HCT116 (cell line): Measurements from ENCODE around the gene CCDC81.

Source experiments
- POLR2A ChIP-seq: IDR thresholded peaks from 2 replicates; pipeline ENCODE4 v1.7.0; 2011; ENCODE audit warnings: borderline replicate concordance; ENCODE audit not compliant: insufficient read depth, insufficient read length; ENCODE audit errors: extremely low read depth
- TF ChIP-seq, protein P1 (sequence below), 3 experiments: fragments of 200-600 bp in 1 of 3; sonication (generic) in 1 of 3; IDR thresholded peaks in 2 of 3; conservative IDR thresholded peaks in 1 of 3; 2 replicates each; pipeline ENCODE4 v1.5.1; 2012 to 2017; ENCODE audit warnings: low read depth in 2 of 3, low read length in 2 of 3, antibody characterized with exemption in 1 of 3, borderline replicate concordance in 1 of 3, control low read depth in 1 of 3, mild to moderate bottlenecking in 1 of 3, mixed read lengths in 1 of 3, mixed run types in 1 of 3, moderate library complexity in 1 of 3; ENCODE audit not compliant: insufficient read depth in 1 of 3

DNA sequence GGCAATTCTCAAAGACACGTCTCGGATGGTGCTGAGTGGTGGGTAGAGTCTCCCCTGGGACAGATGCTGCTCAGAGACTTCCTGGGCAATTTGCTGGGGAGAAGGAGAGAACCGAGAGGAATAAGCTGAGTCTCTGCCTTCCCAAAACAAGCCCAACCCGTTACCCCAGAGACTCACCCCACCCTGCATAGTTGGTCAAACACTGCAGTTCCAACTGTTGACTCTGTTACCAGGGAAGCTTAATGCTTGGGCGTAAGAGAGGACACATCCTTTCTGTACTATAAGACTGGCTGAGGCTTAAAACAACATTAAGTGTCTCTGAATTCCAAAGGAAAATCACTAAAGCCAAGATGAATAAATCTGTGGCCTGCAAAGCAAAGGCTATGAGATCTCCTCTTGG lies 68.1 kb downstream of the CCDC81 start:
- no peak for TF ChIP-seq POLR2A
- TF ChIP-seq, protein P1, sequence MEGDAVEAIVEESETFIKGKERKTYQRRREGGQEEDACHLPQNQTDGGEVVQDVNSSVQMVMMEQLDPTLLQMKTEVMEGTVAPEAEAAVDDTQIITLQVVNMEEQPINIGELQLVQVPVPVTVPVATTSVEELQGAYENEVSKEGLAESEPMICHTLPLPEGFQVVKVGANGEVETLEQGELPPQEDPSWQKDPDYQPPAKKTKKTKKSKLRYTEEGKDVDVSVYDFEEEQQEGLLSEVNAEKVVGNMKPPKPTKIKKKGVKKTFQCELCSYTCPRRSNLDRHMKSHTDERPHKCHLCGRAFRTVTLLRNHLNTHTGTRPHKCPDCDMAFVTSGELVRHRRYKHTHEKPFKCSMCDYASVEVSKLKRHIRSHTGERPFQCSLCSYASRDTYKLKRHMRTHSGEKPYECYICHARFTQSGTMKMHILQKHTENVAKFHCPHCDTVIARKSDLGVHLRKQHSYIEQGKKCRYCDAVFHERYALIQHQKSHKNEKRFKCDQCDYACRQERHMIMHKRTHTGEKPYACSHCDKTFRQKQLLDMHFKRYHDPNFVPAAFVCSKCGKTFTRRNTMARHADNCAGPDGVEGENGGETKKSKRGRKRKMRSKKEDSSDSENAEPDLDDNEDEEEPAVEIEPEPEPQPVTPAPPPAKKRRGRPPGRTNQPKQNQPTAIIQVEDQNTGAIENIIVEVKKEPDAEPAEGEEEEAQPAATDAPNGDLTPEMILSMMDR (IDR thresholded peaks at IDR 0.05 in 2 of 3, conservative IDR thresholded peaks at IDR 0.05 in 1 of 3; ENCODE audit: borderline replicate concordance in 1 of 3, insufficient read depth in 1 of 3, low read depth in 2 of 3, low read length in 2 of 3) = no peak
